HG02884 (cell line): ENCODE data around the gene DCT.

ENCODE experiments used
- ATAC-seq: cut with Tn5 transposase; IDR thresholded peaks from one replicate; pipeline ENCODE4 v1.9.1; 2021; ENCODE audit warnings: mild to moderate bottlenecking, moderate library complexity; ENCODE audit not compliant: unreplicated experiment

The DCT gene

DNA sequence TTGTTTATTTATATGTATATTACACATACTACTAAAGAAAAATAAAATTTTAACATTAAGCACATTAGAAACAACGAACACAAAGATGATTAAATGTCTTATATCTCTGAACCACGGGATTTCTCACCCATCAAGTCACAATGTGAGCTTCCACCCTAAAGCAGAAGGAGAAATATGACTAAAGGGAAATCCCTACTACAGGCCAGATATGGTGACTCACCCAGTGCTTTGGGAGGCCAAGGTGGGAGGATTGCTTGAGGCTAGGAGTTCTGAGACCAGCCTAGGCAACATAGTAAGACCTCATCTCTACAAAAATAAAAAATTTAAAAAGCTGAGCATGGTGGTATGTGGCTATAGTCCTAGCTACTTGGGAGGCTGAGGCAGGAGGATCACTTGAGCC, 24.6 kb downstream of the DCT start:
- no peak for ATAC-seq

DNA sequence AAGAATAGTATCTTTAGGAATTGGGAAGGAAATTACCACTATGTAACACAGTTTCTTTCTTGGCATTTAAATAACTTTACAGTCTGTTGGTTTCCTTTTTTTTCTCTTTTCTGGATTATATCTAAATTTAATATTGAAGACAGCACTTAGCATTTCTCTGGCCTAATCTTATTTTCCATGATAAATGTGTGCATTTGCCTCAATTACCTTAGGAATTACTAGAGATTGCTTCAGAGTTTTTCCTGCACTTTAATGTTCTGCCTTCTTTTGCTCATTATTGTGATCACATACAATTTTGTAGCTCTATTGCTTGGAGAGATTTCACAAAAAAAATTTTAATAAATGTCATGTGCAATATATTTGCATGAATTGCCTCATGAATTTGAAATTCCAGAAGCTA, 25.1 kb downstream of the DCT start:
- ATAC-seq, result no peak

DNA sequence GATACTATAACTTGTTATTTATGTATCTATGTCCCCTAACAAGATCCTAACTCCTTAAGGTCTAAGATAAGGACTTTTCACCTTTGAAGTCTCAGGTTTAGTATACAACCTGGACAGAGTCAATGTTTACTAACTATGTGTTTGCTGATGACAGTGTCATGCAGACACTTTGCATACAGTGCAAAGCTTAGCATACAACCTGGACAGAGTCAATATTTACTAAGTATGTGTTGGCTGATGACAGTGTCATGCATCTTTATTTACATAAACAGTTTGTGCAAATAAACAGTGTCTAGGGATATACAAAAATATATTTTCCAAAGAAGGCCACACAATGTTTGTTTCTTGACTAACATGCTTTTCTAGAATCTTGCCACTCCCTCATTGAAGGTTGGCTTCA, 34.7 kb downstream of the DCT start:
- no peak for ATAC-seq

DNA sequence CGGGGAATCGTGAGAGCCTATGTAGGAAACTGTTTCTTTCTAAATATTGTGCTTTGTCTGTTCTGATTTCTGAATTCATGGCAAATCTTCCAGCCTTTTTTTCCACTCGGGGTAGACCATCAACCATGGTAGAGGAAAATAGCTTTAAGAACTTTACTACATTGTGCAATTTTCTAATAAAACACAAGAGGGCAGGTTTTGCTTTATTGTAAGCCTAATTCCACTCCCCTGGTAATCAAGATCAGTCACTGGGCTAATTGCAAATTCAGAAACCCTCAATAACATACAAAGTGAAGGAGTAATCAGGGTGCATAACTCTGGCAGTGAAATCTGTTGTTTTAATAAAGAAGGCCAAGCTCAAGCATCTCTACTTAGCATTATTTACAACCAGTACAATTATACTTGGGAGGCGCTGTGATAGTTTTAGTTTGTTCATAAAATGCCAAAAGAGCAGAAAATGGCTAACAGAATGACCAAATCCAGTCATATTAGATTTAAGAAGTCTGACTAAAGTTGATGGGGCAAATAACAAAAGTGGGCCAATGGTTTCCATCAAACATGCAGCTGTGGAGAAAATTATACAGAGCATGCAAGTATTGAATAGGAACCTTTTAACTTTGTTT, 43.8 kb downstream of the DCT start:
- ATAC-seq, result peak; percentile 50

DNA sequence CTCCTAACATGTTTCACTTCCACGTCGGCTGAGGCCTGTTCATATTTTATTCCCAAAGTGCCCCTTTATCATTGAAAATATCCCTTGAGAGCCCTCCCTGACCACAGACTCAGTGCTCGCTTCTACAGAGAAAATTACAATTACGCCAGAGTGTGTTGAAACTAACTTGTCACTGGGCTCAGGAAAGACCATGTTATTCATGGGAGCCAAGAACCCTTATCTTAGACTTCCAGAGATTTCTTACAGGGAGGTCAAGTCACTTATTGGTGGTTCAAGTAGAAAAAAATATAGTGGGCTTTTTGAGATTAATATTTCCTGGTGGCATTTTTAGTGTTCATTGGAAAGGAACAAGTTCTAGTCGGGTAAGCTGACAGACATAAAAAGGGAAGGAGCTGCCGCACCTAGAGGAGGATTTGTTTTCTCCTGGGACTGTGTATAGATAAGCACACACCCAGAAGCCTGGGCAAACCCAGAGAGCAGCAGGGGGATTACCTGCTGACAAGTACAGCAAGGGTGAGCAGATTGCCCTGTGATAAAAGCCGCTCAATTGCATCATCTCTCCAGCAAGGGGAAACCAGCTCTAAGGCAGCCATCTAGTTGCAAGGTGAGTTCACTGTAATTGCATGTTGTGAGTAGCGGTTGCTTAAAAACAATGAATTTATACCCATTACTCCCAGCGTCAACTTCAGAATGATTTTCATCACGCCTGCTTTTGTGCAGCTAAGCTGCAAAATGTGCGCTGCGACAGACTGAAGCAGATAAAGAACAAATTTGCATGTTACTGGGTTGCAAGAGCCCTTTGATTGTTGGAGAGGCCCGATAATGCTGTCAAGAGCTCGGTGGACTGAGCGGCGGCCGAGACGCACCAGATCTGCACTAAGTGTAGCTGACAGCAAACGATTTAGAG, 46.2 kb downstream of the DCT start:
- ATAC-seq, result peak; percentile 77

DNA sequence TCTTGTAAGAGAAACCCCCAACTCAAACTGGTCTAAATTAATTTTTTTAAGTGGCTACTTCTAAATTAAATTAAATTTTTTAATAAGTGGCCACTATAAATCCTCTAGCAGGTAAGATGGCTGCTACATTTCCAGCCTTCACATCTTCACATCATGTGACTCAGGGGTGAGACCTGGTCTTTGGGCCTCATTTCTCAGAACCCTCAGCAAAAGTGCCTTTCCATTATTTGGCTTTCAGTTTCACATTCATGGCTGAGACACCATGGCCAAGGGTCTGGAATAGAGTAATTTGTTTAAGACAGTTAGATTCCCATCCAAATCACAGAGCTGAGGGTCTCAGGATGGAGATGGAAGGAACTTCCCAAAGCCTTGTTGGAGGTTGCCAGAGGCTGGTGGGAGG, 47.5 kb downstream of the DCT start:
- ATAC-seq, result no peak

DNA sequence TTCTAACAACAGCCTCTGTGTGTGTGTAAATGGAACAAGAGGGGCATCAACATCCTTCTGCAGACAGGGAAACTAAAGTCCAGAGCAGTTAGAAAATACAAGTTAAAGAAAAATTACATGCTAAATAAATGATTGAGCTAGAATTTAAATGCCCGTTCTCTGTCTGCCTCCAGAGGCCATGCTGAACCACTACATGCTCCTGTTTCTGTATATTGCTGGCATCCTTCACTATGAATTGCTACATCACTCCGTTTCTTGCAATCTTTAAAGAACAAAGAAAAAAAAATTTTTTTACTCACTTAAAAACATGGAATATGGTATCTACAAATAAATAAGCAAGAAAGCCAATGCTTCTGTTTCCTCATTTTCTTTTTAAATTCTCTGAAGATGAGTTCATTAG, 47.9 kb downstream of the DCT start:
- ATAC-seq, result no peak

DNA sequence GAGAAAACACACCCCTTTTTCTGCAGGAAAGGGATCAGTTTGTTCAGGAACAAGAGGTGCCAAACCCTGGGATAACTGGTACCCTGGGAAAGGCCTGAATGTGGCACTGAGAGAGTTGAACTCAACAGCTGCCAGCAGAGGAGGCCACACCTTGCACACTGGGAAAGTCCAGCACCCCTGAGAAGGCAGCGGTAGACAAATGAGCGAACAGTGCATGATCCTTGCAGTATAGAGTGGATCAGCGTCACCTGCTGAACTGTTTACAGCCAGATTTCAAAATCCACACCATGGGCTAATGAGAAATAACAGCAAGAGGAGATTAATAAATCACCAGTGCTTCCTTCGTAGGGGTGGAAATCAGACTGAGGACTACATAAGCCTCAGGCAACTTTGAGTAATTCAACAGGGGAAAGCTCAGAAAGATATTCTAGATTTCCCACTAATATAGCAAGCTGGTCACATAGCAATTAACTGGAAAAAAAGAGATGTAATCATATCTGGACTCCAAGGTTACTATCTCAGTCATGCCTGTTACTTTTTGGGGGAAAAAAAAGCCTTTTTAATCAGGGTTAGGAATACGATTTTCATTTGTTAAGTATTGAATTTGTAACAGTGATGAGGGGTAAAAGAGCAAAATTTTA, 52.0 kb downstream of the DCT start:
- ATAC-seq, result no peak

DNA sequence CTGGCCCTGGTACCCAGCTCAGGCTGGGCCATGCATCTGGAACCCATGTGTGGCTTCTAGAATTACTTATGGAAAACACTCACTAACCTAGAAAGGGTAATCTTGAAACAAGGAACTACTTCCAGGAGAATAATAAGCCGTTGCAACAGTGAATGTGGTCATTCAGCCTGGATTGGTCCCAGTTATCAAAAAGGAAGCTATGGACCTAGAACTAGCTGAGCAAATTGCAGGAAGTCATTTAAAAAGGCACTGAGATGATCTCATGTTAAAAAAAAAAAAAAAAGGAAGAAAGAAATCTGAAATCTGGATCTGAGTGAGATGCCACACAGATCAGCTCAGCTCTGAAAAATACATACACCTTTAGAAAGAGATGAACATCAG, 59.6 kb downstream of the DCT start:
- no peak for ATAC-seq

DNA sequence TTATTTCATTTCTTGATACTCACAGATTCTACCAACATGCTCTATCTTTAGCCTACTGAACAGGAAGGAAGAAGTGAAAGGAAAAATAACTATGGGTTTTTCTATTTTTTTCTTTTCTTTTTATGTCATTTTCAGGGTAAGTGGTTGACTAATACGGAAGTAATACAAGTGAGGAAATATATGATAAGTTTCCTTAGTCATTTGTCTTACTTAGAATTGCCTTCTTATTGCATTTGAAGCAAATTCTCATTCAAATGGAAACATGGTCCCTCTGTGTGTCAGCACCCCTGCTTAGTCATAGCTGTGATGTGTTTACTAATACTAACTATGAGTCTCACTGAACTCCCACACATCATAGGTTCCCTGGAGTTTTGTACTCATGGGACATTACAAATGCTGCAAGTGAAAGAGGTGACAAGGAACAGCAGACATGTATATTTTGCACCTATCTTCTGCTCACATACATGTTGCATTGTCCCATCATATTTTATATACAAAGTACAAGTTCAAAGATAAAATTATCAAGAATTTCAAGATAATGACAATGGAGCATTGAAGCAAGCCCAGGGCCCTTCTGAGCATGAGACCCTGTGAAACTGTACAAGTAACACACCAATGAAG, 60.1 kb downstream of the DCT start:
- ATAC-seq, result peak; percentile 81

DNA sequence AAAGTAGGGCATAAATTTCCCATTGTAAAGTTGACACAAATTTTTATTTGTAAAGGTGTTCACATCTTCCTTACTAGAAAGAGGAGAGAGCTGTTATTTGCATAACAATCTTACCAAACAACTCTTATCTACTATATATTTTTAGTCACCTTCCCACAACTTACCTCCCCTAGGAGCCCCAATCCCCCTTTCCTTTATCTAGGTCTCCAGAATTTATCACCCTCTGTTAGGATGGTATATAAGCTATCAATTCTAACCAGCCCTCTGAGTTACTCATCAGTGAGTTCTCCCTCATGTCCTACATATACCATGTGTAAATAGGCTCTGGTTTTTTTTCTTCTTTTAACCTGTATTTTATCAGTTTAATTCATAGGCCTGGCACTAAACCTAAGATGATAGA, 62.2 kb downstream of the DCT start:
- ATAC-seq, result no peak

DNA sequence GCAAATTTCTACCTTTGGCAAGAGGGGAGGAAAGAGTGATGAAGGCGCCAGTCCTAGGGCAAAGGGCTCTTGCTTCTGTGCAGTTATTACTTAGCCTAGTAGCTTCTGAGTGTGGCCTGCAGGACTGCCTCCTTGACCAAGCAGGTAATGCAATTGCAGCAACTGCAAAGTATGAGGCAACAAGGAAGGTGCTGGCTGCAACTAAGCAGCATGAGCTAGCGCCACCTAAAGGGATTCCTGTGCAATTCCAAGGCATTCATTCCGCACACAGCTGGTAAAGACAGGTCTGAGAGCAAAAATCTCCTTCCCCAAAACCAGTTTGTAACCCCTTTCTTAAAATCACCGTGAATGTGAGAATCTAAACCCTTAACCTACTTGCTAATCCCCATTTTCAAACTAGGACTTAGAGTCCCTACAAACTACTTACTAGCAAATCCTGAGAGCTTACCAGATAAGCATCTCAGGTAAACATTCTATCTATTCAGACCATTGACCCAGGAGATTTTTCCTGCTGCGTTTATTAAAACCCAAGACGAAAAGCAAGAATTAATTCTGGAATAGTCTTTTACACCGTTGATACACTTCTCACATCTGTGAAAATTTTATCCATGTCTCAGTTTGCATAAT, 62.9 kb downstream of the DCT start:
- no peak for ATAC-seq

DNA sequence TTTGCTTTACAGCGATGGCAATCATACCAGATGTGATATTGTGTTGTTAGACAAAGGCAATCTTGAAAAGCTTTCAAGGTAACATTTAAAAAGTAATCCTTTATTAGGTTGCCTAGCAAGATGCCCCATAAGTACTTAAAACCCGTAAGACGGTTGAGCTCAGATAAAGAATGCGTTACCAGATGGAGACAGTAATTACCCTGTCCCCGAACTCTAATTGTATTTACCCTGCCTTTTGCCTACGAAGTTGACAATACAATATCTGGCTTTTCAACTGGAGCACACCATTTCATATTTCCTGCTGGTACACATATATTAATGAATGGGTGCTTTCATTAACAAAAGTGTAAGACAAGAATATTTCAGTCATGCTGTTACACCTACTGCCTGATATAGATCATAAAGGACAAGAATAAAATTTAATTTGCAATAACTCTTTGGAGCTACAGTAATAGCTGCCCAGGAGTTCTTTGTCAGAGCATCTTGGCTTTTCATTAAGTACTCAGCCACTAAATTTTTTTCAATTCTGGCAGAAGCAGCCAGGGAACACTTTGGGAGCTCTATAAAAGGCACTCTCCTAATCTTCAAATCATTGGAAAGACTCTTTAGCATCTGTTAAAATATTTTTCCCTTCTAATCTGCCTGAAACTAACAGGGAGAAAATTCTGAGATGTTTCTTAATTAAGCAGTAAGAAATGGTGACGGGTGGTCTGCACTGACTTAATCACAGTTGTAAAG, 63.8 kb downstream of the DCT start:
- ATAC-seq, result no peak

DNA sequence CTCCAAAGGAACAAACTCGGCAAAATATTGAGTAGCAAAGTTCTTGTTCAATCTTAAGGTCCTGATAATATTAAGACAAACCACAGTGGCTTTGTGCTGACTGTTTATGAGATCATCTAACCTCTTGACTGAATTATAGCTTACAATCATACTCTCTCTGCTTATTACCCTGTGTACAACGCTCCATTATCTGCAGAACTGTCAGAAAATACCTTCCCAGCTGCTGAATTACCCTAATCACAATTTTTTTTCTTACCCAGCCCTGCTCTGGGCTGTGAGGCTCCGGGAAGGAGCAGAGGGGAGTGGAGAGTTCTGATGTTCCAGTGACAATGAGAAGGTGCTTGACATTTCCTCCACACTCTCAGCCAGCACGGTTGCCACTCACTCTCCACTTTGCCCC, 64.8 kb downstream of the DCT start:
- ATAC-seq, result no peak

DNA sequence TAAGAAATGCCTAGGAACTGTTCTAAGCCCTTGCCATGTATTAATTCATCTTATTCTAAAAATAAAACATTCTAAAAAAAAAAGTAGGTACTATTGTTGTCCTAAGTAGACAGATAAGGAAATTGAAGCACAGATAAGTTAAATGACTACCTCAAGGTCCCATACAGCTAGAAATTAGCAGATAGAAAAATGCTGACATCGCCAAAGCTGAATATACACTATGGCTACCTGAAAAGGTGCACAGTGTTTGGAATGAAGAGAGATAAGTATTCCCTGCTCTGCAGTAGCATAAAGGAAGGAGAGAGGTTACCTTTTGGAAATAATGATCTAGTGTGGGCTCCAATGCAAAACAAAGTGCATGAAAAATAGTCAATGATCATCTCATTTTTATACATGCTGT, 65.3 kb downstream of the DCT start:
- no peak for ATAC-seq

DNA sequence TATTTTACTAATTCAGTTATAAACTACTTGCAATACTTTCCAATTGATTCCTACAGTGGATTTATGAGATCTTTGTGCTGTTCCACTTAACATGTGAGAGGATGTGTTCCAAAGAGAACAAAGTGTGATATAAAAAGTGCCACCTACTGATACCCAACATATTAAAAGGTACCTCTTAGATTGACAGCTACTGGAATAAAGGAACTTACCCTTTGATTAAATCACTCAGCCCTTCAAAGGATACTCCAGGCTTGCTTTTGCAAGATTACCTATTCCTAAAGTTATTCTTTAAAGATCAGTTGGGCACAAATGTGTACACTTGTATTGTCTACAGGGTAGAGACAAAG, 65.9 kb downstream of the DCT start:
- no peak for ATAC-seq

DNA sequence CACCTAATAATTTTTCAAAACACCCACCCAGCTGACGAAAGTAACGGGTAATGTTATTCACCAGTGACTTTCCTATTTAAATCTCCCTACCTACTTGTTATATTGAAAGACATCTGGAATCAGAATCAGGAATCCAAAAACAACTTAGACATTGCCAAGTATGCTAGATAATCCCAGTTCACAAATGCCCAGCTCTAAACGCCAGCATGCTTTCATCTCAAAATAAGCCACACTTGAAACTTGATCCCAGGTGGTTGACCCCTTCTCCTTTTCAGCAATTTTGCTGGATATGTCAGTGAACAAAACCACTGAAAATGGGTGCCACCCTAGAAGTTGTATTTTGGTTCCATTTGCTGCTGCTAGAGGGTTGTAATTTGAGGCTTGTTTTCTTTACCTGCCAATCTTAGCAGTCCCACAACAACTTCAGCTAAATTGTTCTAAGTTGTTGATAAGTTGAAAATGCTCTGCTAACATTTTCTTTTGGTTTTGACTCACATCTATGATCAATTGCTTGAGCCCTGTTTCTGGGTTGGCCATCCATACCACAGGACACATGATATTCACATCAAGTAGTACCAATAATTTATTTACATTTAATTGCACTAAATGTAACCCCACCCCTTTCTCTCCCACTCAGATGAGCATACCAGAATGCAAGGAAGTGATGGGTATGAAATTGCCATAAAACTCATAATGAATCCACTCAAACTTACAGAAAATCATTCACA, 66.4 kb downstream of the DCT start:
- no peak for ATAC-seq

DNA sequence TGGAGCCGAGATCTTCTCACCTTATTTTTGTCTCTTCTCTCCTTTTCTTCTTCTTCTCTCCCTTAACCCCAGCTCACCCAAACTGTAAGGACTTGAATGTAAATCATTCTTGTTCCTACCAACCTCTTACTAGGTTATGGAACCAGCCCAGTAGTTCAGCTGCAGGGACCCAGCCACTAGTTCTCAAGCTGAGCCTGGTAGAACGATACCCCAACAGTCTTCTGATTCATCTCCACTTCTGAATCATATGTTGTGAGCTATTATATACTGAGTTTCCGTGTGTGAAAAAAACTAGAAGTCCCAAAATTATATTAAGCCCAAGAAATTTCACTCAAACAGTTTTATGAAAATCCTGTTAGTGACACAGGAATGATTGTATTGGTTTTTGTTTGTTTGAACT, 67.7 kb downstream of the DCT start:
- no peak for ATAC-seq

DNA sequence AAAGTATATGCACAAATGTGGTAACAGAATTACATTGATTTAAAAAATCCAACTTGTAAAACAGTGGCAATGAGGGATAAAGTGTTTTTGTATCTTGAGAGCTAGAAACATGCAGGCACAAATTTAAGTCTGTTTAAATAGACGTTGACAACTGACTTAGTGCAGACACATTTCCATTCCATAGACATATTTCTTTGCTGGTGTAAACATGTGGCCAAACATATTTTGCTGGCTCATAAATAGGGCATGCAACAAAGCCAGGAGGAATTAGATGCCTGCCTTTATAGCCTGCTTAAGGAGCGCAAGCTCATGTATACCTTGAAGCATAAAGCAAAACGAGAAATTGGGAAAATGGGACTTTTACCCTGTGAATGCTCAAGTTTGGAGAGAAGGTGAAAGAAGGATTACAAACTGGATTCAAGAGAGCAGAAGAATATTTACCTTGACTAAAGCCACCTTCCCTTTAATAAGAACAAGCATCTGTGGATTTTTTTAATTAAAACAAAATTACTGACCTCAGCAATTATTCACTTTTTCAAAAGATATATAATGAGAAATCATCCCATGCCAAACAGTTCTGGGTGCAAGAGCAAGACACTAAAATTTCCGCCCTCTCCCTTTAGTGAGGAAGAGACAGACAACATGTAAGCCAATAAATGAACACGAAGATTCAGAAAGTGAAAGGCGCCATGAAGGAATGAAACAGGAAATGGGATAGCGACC, 71.0 kb downstream of the DCT start:
- no peak for ATAC-seq
